Activated B cell treated with CpG ODN at 0.5 μM for 24 hours (primary cell): Measurements from ENCODE around the gene EBF3. TPM values are rescaled to one million over a fixed set of nuclear protein-coding genes. Genes with fewer than 3 reads are reported as not detected.

Source experiments
- ATAC-seq: fragments of 200-7000 bp; cut with Tn5 transposase; one replicate; pipeline ENCODE4 v1.10.0; 2021; ENCODE audit warnings: low read depth, mild to moderate bottlenecking, moderate library complexity
- CTCF ChIA-PET: fragments of 350-600 bp; sonication (Branson Sonifier 250); formaldehyde crosslinking; loops from one replicate; lab custom pipeline; 2021; ENCODE audit warnings: antibody characterized with exemption; lab: Charles Lee
- POLR2A ChIA-PET: fragments of 350-600 bp; sonication (Branson Sonifier 250); formaldehyde crosslinking; loops from one replicate; lab custom pipeline; 2021; ENCODE audit warnings: antibody characterized with exemption; lab: Charles Lee
- DNase-seq: peaks from one replicate; pipeline ENCODE4 v3.0.0; 2022
- H3K27ac Mint-ChIP-seq: one replicate; pipeline ENCODE4 v1.8.0; 2020; ENCODE audit warnings: mixed read lengths
- H3K27me3 Mint-ChIP-seq: one replicate; pipeline ENCODE4 v1.8.0; 2021; ENCODE audit warnings: mixed read lengths
- H3K36me3 Mint-ChIP-seq: one replicate; pipeline ENCODE4 v1.8.0; 2021; ENCODE audit warnings: low read depth, mixed read lengths
- H3K4me1 Mint-ChIP-seq: one replicate; pipeline ENCODE4 v1.8.0; 2021; ENCODE audit warnings: mixed read lengths
- H3K4me3 Mint-ChIP-seq: one replicate; pipeline ENCODE4 v1.8.0; 2020; ENCODE audit warnings: mild to moderate bottlenecking, mixed read lengths
- H3K9me3 Mint-ChIP-seq: one replicate; pipeline ENCODE4 v1.8.0; 2020; ENCODE audit warnings: mixed read lengths
- intact Hi-C: fragments of 100-400 bp; cut with micrococcal nuclease; formaldehyde crosslinking; loops from one replicate; pipeline ENCODE4 v1.15.1; 2024
- total RNA-seq: library from RNA; stranded (reverse); gene quantifications from 2 replicates; pipeline ENCODE4 v1.2.3, GENCODE V29; 2022
- TF ChIP-seq, protein P1 (sequence below): fragments of 200-600 bp; IDR thresholded peaks from one replicate; pipeline ENCODE4 v1.8.0; 2022; ENCODE audit warnings: antibody characterized with exemption, mild to moderate bottlenecking

EBF3 gene
- total RNA-seq, 1 donor from 2014 or later: not detected

DNA sequence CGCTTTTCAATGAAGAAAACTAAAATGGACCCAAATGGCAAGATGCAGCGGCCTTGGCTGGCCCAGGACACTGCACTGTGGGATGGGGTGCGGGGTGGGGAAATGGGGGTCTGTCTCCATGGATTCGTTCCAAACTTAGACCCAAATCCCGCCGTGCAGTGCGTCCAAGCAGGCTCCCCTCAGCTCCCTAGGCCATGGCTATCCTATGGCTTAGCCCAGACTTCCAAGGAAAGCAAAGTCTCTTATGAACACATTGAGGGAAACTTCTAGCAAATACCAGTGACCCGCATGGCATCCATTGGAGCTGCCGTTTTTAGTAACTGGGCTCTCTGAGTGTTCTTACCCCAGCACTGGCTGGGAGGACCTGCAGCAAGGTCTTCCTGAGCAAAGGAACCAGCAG lies 122.5 kb downstream of the EBF3 start:
- ATAC-seq (no peak), DNase-seq (no peak)
- ChIA-PET CTCF (no interaction called here), POLR2A (no interaction called here)
- no peaks in the 10 kb centered on the region for H3K27me3 Mint-ChIP-seq
- no peaks in the 10 kb centered on the region for H3K36me3 Mint-ChIP-seq
- no peak overlapping the region for H3K4me3 Mint-ChIP-seq
- no peak overlapping the region for H3K27ac Mint-ChIP-seq
- H3K9me3 Mint-ChIP-seq: no peaks in the 10 kb centered on the region
- intact Hi-C loops: no loop called here
- TF ChIP-seq, protein P1, sequence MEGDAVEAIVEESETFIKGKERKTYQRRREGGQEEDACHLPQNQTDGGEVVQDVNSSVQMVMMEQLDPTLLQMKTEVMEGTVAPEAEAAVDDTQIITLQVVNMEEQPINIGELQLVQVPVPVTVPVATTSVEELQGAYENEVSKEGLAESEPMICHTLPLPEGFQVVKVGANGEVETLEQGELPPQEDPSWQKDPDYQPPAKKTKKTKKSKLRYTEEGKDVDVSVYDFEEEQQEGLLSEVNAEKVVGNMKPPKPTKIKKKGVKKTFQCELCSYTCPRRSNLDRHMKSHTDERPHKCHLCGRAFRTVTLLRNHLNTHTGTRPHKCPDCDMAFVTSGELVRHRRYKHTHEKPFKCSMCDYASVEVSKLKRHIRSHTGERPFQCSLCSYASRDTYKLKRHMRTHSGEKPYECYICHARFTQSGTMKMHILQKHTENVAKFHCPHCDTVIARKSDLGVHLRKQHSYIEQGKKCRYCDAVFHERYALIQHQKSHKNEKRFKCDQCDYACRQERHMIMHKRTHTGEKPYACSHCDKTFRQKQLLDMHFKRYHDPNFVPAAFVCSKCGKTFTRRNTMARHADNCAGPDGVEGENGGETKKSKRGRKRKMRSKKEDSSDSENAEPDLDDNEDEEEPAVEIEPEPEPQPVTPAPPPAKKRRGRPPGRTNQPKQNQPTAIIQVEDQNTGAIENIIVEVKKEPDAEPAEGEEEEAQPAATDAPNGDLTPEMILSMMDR: no peak
- no peaks in the 10 kb centered on the region for H3K4me1 Mint-ChIP-seq

DNA sequence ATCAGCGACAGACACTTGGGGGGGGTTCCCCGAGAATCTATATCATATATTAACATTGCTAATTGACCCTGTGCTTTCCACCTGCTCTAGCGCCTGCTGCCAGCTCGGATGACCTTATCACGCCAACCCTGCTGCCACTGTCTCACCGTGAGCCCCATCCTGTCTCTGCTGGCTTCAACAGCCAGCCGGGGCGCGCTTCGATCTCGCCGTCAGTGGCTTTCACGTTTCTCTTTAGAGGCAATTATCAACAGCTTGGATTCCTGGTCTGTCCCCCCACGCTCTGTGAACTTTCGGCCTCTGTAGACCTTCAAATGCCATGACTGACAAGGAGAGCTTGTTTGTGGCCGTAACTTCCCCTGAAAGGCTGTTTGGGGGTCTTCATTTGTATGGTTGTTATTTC lies 123.0 kb downstream of the EBF3 start:
- CTCF ChIA-PET: no interaction called here
- DNase-seq (no peak), ATAC-seq (no peak)
- TF ChIP-seq, protein P1: no peak
- no peaks in the 10 kb centered on the region for H3K36me3 Mint-ChIP-seq
- POLR2A ChIA-PET: no interaction called here
- no peaks in the 10 kb centered on the region for H3K4me1 Mint-ChIP-seq
- no peak overlapping the region for H3K4me3 Mint-ChIP-seq
- no peaks in the 10 kb centered on the region for H3K9me3 Mint-ChIP-seq
- intact Hi-C loops: no loop called here
- H3K27ac Mint-ChIP-seq: no peak overlapping the region
- H3K27me3 Mint-ChIP-seq: no peaks in the 10 kb centered on the region

DNA sequence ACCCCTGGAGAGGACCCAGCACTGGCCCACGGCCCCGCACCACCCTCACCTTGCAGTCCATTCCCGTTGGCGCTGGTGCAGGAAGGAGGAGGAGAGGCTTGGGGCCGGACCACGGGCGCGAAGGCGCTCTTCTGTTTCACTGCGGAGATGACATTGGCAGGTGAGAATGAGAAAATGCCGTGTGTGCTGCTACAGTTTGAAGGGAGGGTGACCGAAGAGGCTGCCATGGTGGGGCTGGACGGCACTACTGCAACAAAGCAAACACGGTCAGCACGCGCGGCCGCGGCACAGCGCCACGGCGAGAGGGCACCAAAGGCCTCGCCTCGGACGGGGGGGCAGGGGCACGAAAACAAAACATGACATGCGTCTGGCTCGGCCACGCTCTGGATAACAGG lies 123.9 kb downstream of the EBF3 start:
- TF ChIP-seq, protein P1: no peak
- DNase-seq: no peak
- H3K27ac Mint-ChIP-seq: no peak overlapping the region

DNA sequence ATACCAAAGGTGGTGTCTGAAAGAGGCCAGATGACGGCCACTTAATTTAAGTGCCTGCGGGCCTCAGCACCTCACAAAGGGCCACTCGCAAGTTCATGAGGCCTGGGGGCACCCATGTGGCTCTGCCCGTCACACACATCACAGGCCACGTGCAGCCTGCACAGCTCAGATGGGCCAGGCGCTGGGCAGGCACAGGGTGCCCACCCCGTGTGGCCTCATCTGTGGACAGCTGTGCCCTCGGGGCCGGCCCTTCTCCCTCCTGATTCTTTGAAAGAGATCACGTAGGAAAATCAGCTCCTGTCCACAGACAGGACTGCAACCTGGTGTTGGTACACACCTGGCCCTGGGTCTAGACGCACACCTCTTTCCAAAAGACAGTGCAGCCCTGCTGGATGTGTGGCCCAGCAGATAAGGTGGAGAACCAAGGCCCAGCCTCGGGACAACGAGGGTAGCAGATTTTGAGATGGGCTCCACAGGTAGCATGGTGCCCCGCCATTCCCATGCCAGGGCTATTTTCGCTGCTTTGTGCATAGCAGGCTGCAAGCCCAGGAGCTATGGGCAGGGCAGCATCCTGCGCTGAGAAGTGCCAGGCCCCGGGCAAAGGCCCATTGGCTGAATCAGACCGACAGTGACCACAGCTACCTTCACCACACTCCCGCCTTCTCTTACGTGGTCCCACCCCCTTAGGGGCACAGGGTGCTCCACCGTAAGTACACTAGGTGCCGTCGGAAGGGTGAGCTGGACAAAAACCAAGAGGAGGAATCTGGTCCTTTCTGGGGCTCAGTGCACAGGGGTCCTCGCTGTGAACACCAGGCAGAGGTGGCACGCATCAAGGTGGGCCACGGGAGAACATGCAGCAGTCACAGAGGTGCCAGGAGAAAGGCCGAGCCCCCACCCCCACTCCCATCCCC lies 124.5 kb downstream of the EBF3 start:
- H3K9me3 Mint-ChIP-seq: no peaks in the 10 kb centered on the region
- DNase-seq: no peak
- H3K27me3 Mint-ChIP-seq: no peaks in the 10 kb centered on the region
- H3K4me3 Mint-ChIP-seq: no peak overlapping the region
- TF ChIP-seq, protein P1: no peak
- no peaks in the 10 kb centered on the region for H3K4me1 Mint-ChIP-seq
- intact Hi-C loops: no loop called here
- CTCF ChIA-PET: no interaction called here
- no peak overlapping the region for H3K27ac Mint-ChIP-seq
- H3K36me3 Mint-ChIP-seq: no peaks in the 10 kb centered on the region
- no peak for ATAC-seq
- POLR2A ChIA-PET: no interaction called here

More for the DNA sequence above, 123.9 kb downstream of the EBF3 start:
- Mint-ChIP-seq H3K4me3 (no peak overlapping the region), H3K9me3 (no peaks in the 10 kb centered on the region), H3K27me3 (no peaks in the 10 kb centered on the region), H3K36me3 (no peaks in the 10 kb centered on the region), H3K4me1 (no peaks in the 10 kb centered on the region)
- ChIA-PET CTCF (no interaction called here), POLR2A (no interaction called here)
- intact Hi-C loops: no loop called here
- ATAC-seq: no peak

DNA sequence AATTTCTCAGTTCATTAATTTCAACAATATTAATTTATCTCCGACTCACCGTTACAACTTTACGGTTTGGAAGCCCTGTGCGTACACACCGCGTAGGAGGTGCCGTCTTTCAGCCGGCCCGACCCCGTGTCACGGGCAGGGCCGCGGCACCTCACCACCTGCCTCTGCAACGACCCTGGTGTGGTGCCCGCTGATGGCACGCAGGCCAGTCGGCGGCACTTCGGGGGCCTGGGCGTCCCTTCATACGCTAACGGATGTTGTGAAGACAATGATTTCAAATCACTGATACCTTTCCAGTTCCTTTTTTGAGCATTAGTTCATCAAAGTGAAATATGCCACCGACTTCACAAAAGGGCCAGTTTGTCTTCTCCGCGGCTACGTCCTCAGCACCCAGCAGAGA lies 125.3 kb downstream of the EBF3 start:
- POLR2A ChIA-PET: no interaction called here
- H3K4me3 Mint-ChIP-seq: no peak overlapping the region
- intact Hi-C loops: no loop called here
- H3K27ac Mint-ChIP-seq: no peak overlapping the region
- no peaks in the 10 kb centered on the region for H3K27me3 Mint-ChIP-seq
- ATAC-seq (no peak), DNase-seq (no peak)
- H3K9me3 Mint-ChIP-seq: no peaks in the 10 kb centered on the region
- CTCF ChIA-PET: no interaction called here
- no peaks in the 10 kb centered on the region for H3K36me3 Mint-ChIP-seq
- H3K4me1 Mint-ChIP-seq: no peaks in the 10 kb centered on the region
- TF ChIP-seq, protein P1: no peak
